ENCODE results near the gene POMT2. TPM values are rescaled to one million over a fixed set of nuclear protein-coding genes. Genes with fewer than 3 reads are reported as not detected.

The POMT2 gene
- total RNA-seq, 1 experiment from 2014 or later, result 30.4 TPM

- H3K27me3 ChIP-seq (replicated peaks; ENCODE audit: control insufficient read depth, insufficient read depth, low read length), result no peaks in the 10 kb centered on the region
Observed at GRCh38 chr14:77318006-77318553, 2.6 kb downstream of the POMT2 start.

GRCh38 chr14:77316872-77317301, 3.8 kb downstream of the POMT2 start:
- TF ChIP-seq CTCF (IDR thresholded peaks at IDR 0.05; ENCODE audit: insufficient read depth in 1 of 2, low read depth in 1 of 2, low read length in 1 of 2, severe bottlenecking in 1 of 2, unreplicated experiment in 1 of 2), result no peak
- Mint-ChIP-seq H3K4me1 (ENCODE audit: low read depth, unreplicated experiment) (peaks cover 10% of the 10 kb centered on the region), H3K27me3 (ENCODE audit: insufficient read depth, unreplicated experiment) (no peaks in the 10 kb centered on the region), H3K4me3 (ENCODE audit: unreplicated experiment) (no peak overlapping the region), H3K27ac (ENCODE audit: unreplicated experiment) (no peak overlapping the region), H3K36me3 (ENCODE audit: insufficient read depth, unreplicated experiment) (peaks cover 19% of the 10 kb centered on the region), H3K9me3 (ENCODE audit: unreplicated experiment) (no peaks in the 10 kb centered on the region)
- Histone ChIP-seq H3K4me3 (ENCODE audit: low read depth, low read length) (no peak overlapping the region), H3K27me3 (replicated peaks; ENCODE audit: control insufficient read depth, insufficient read depth, low read length) (no peaks in the 10 kb centered on the region), H3K36me3 (ENCODE audit: control insufficient read depth, insufficient read depth, low read length) (no peaks in the 10 kb centered on the region), H3K4me1 (peaks cover 37% of the 10 kb centered on the region), H3K9me3 (no peaks in the 10 kb centered on the region)
- BruUV-seq (replicated peaks), result no TSS peak
- ChIA-PET POLR2A (no interaction called here), CTCF (interaction anchor here (0.6 to 3.0 kb wide), 5 partner anchors 14 to 201 kb away, joined by 3 to 66 read pairs (median 6); no protein-coding TSS in a partner anchor)
- intact Hi-C loops (cut with micrococcal nuclease; ENCODE audit: unreplicated experiment), result loop anchor here (1.0 kb wide), 2 partner anchors 16 to 165 kb away; no protein-coding TSS in a partner anchor
- DNase-seq, result no peak

More at GRCh38 chr14:77318006-77318553, 2.6 kb downstream of the POMT2 start:
- Mint-ChIP-seq H3K4me1 (ENCODE audit: low read depth, unreplicated experiment) (peaks cover 16% of the 10 kb centered on the region), H3K27me3 (ENCODE audit: insufficient read depth, unreplicated experiment) (no peaks in the 10 kb centered on the region), H3K9me3 (ENCODE audit: unreplicated experiment) (no peaks in the 10 kb centered on the region), H3K27ac (ENCODE audit: unreplicated experiment) (no peak overlapping the region), H3K36me3 (ENCODE audit: insufficient read depth, unreplicated experiment) (peaks cover 22% of the 10 kb centered on the region), H3K4me3 (ENCODE audit: unreplicated experiment) (no peak overlapping the region)
- no TSS peak for BruUV-seq (replicated peaks)
- Histone ChIP-seq H3K4me1 (peaks cover 33% of the 10 kb centered on the region), H3K4me3 (ENCODE audit: low read depth, low read length) (no peak overlapping the region), H3K36me3 (ENCODE audit: control insufficient read depth, insufficient read depth, low read length) (no peaks in the 10 kb centered on the region), H3K9me3 (no peaks in the 10 kb centered on the region)
- ChIA-PET CTCF (no interaction called here), POLR2A (no interaction called here)
- DNase-seq, result no peak
- TF ChIP-seq CTCF (IDR thresholded peaks at IDR 0.05; ENCODE audit: insufficient read depth in 1 of 2, low read depth in 1 of 2, low read length in 1 of 2, severe bottlenecking in 1 of 2, unreplicated experiment in 1 of 2), result no peak
- intact Hi-C loops (cut with micrococcal nuclease; ENCODE audit: unreplicated experiment), result no loop called here

- Mint-ChIP-seq H3K27ac (ENCODE audit: unreplicated experiment) (no peak overlapping the region), H3K36me3 (ENCODE audit: insufficient read depth, unreplicated experiment) (peaks cover 12% of the 10 kb centered on the region), H3K4me3 (ENCODE audit: unreplicated experiment) (no peak overlapping the region), H3K9me3 (ENCODE audit: unreplicated experiment) (no peaks in the 10 kb centered on the region), H3K4me1 (ENCODE audit: low read depth, unreplicated experiment) (peaks cover 9% of the 10 kb centered on the region), H3K27me3 (ENCODE audit: insufficient read depth, unreplicated experiment) (no peaks in the 10 kb centered on the region)
- H3K9me3 ChIP-seq, result no peaks in the 10 kb centered on the region
- peaks cover 37% of the 10 kb centered on the region for H3K4me1 ChIP-seq
- intact Hi-C loops (cut with micrococcal nuclease; ENCODE audit: unreplicated experiment), result loop anchor here (1.0 kb wide), 2 partner anchors 15 to 164 kb away; no protein-coding TSS in a partner anchor
- DNase-seq, result no peak
- ChIA-PET CTCF (interaction anchor here (0.7 to 3.0 kb wide), 14 partner anchors 9 to 241 kb away, joined by 3 to 66 read pairs (median 5); partner anchors contain the start of genes CIPC, SAMD15 and TMED8), POLR2A (interaction anchor here (0.7 kb wide), 1 partner anchor 15 kb away, joined by 11 read pairs; no protein-coding TSS in a partner anchor)
- no peak for TF ChIP-seq CTCF (IDR thresholded peaks at IDR 0.05; ENCODE audit: insufficient read depth in 1 of 2, low read depth in 1 of 2, low read length in 1 of 2, severe bottlenecking in 1 of 2, unreplicated experiment in 1 of 2)
- H3K36me3 ChIP-seq (ENCODE audit: control insufficient read depth, insufficient read depth, low read length), result no peaks in the 10 kb centered on the region
- no peaks in the 10 kb centered on the region for H3K27me3 ChIP-seq (replicated peaks; ENCODE audit: control insufficient read depth, insufficient read depth, low read length)
- BruUV-seq (replicated peaks), result no TSS peak
- no peak overlapping the region for H3K4me3 ChIP-seq (ENCODE audit: low read depth, low read length)
Observed at GRCh38 chr14:77316195-77316505, 4.5 kb downstream of the POMT2 start.
